NK-92 treated with Interleukin-12 subunit alpha and Interleukin-12 subunit beta, amount 100 ng/mL, for 24 hours (cell line): Measurements from ENCODE around the gene TBX19.

Experiments used
- DNase-seq: peaks from one replicate; lab custom pipeline; 2025; lab: John Stamatoyannopoulos, UW

Gene TBX19

DNA sequence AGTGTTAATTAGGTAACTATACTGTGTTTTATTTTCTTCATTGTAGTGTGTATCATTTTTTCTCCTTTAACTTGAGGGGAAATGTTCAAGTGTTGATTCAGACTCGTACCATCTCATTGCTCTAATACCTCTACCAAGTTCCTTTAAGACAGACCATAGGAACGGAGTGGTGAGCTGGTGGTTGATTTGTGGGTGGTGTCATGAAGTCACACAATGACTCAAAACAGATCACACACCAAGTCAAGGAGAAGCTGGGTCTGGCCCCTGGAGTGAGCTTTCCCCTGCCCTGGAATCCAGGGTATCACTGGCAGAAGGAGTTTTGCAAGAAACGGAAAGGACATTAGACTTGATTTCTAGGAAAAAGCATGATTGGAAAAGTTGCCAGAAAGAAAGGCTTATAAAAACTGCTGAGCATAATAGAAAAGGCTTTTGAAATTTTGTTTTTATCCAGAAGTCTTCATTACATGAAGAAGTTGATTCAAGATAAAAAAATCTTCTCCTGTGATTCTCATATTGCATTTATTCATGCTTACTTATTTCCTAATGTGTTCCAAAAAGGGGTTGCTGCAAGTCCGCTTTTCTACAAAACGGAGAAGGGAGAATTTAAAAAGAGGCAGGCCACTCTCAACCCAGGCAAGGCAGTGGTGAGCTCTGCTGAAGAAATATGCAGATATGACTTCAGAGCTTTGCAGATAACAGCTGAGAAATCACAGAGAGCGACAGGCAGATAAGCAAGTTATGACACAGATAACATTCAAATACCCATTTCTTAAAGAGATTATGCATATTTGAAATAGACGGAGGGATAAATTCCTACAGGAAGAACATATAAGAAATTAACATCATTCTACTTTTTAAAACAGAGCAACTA lies 79.7 kb downstream of the TBX19 start:
- no peak for DNase-seq

DNA sequence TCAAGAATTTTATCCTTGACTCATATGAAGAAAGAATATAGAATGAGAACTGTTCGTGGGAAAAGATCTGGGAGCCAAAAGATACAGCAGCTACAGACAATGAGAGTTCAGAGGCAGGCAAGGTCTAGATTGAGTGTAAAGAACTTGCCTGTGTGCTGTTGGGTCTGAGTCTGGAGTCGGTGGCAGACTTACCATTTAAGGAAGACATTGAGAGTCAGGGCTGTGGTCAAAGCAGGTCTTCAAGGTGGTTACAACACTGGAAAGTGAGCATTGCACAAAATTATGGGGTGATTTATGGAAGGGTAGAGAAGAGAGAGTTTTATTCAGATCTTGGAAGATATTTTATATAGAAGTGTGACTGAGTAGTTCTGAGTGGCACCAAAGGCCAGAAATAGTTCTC lies 80.6 kb downstream of the TBX19 start:
- no peak for DNase-seq

DNA sequence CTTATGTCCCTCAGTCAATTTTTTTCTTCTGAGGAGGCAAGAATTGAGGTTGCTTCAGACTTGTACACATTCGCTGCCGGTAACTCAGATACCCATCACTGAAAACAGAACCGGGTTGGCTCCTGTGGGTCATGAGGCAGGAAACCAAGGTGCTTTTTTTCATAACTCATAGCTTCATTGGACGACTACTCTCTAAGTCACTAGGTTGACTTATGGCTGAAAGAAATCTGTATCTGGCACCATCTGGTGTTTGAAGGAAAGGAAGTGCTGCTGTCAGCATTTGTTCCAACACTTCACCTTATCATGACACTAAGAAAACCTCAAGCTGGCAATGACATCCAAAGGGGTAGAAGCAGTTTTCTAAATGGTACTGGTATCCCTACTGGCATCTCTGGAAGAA lies 82.3 kb downstream of the TBX19 start:
- DNase-seq: no peak
